Measurements from ENCODE around the gene ZNF319. TPM values are rescaled to one million over a fixed set of nuclear protein-coding genes. Genes with fewer than 3 reads are reported as not detected.

The ZNF319 gene
- total and polyA plus RNA-seq, 4 donors = 0.64 to 3.4 (median 2.6) TPM

GRCh38 chr16:57946181-57946801, 54.2 kb downstream of the ZNF319 start:
- DNase-seq (ENCODE audit: low spot score) = no peak
- TF ChIP-seq GABPA (IDR thresholded peaks at IDR 0.05 in 1 of 2, conservative IDR thresholded peaks at IDR 0.05 in 1 of 2) (no peak), FOXA1 (IDR thresholded peaks at IDR 0.05) (no peak), REST (IDR thresholded peaks at IDR 0.05) (no peak), RXRA (IDR thresholded peaks at IDR 0.05) (no peak)

GRCh38 chr16:57945740-57946138, 54.7 kb downstream of the ZNF319 start:
- WGBS = 59% methylated on average over 7 of the region's 7 CpGs
- Histone ChIP-seq H3K27me3 (ENCODE audit: control insufficient read depth in 4 of 4, insufficient read depth in 4 of 4, low read length in 3 of 4) (no peaks in the 10 kb centered on the region), H3K9me3 (ENCODE audit: control insufficient read depth in 4 of 4, low read length in 3 of 4) (no peaks in the 10 kb centered on the region), H3K27ac (ENCODE audit: low read depth in 1 of 2, low read length in 2 of 2) (no peak overlapping the region), H3K9ac (ENCODE audit: low read depth in 1 of 2, low read length in 2 of 2) (no peak overlapping the region), H3K4me1 (ENCODE audit: control insufficient read depth in 4 of 4, insufficient read depth in 4 of 4, low read length in 3 of 4) (peaks cover 0 to 6% (median 0%) of the 10 kb centered on the region in 4 donors), H3K4me3 (ENCODE audit: low read depth in 1 of 3, low read length in 3 of 3) (no peak overlapping the region), H3K36me3 (ENCODE audit: control insufficient read depth in 4 of 4, insufficient read depth in 3 of 4, low read depth in 1 of 4, low read length in 3 of 4) (no peaks in the 10 kb centered on the region)
- TF ChIP-seq HNF4G (IDR thresholded peaks at IDR 0.05) (no peak), SP1 (IDR thresholded peaks at IDR 0.05) (no peak), ZBTB33 (IDR thresholded peaks at IDR 0.05) (no peak), CTCF (IDR thresholded peaks at IDR 0.05; ENCODE audit: low read depth, low read length, missing input control) (no peak), GABPA (IDR thresholded peaks at IDR 0.05 in 1 of 2, conservative IDR thresholded peaks at IDR 0.05 in 1 of 2) (no peak), TAF1 (conservative IDR thresholded peaks at IDR 0.05) (no peak), NR2F2 (IDR thresholded peaks at IDR 0.05) (no peak), RXRA (IDR thresholded peaks at IDR 0.05) (no peak), MAX (IDR thresholded peaks at IDR 0.05) (no peak), EGR1 (IDR thresholded peaks at IDR 0.05; ENCODE audit: low read depth in 2 of 2) (no peak), REST (IDR thresholded peaks at IDR 0.05) (no peak), JUND (IDR thresholded peaks at IDR 0.05) (no peak), YY1 (IDR thresholded peaks at IDR 0.05) (no peak), HNF4A (conservative IDR thresholded peaks at IDR 0.05) (no peak), FOXA2 (IDR thresholded peaks at IDR 0.05) (no peak), ATF3 (IDR thresholded peaks at IDR 0.05) (no peak)
- DNase-seq (ENCODE audit: low spot score) = no peak

More at GRCh38 chr16:57946181-57946801, 54.2 kb downstream of the ZNF319 start:
- H3K27me3 ChIP-seq (ENCODE audit: control insufficient read depth in 4 of 4, insufficient read depth in 4 of 4, low read length in 3 of 4) = no peaks in the 10 kb centered on the region
- no peaks in the 10 kb centered on the region for H3K9me3 ChIP-seq (ENCODE audit: control insufficient read depth in 4 of 4, low read length in 3 of 4)
- 94% methylated on average over 13 of the region's 13 CpGs for WGBS
- no peak overlapping the region for H3K4me3 ChIP-seq (ENCODE audit: low read depth in 1 of 3, low read length in 3 of 3)
- no peaks in the 10 kb centered on the region for H3K36me3 ChIP-seq (ENCODE audit: control insufficient read depth in 4 of 4, insufficient read depth in 3 of 4, low read depth in 1 of 4, low read length in 3 of 4)
- H3K9ac ChIP-seq (ENCODE audit: low read depth in 1 of 2, low read length in 2 of 2) = no peak overlapping the region
- H3K4me1 ChIP-seq (ENCODE audit: control insufficient read depth in 4 of 4, insufficient read depth in 4 of 4, low read length in 3 of 4) = peaks cover 0 to 2% (median 0%) of the 10 kb centered on the region in 4 donors
- no peak overlapping the region for H3K27ac ChIP-seq (ENCODE audit: low read depth in 1 of 2, low read length in 2 of 2)
